HG02610 (cell line): ENCODE data around the gene ARMC9.

ENCODE experiments used
- ATAC-seq: cut with Tn5 transposase; IDR thresholded peaks from one replicate; pipeline ENCODE4 v1.9.1; 2021; ENCODE audit warnings: mild to moderate bottlenecking, moderate library complexity; ENCODE audit not compliant: unreplicated experiment

Gene ARMC9

DNA sequence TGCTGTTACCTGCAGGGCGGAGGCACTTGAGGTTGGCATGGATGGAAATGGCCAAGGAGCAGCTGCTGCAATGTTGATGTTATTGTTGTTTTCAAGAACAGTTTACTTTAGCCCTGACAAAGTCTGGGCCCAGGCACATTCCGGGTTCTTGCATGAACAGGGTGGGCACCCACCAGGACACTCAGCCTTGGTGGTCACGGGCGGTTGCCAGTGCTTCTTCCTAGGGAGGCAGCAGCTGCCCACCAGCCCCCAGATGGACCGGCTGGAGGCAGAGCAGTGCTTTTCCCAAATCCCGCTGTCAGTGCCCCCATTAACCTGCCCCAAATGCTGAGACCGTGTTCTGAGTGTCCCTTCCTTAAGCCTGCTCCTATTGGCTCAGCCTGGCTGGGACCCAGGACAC lies 158.6 kb downstream of the ARMC9 start:
- no peak for ATAC-seq

DNA sequence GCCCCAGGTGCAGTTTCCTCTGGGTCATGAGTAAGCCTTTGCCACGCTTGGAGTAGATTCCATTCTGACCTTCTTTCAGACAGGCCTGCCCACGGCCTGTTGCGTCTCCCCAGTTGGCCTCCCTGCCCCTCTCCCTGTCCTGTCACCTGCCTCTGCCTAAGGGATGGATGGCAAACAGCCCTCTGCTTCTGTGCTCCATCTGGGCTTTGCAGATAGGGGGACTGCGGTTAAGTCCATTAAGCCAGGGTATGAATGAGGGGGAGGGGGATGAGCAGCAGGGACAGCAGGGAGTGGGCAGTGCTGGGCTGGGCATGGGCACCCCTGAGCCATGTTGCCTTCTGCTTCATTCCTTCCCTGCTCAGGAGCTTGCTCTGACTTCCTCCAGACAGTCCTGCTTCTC lies 159.5 kb downstream of the ARMC9 start:
- no peak for ATAC-seq

DNA sequence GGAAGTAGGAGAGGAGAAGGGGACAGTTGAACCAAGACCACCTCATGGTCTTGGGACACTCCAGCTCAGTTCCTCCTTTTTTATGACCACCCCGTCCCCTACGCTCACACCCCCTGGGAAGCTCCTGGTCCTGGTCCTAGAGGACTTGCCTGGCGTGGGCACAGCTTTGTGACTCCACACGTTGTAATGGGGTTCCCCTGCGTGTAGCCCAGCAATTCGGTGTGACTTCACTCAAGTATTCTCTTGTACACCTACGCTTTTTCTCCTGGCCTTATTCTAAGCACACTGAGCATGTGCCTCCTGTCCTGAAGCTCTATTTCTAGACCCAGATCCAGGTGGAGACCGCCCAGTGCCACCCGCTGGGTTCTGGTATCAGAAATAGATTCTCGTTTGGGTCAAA lies 161.0 kb downstream of the ARMC9 start:
- ATAC-seq = no peak

DNA sequence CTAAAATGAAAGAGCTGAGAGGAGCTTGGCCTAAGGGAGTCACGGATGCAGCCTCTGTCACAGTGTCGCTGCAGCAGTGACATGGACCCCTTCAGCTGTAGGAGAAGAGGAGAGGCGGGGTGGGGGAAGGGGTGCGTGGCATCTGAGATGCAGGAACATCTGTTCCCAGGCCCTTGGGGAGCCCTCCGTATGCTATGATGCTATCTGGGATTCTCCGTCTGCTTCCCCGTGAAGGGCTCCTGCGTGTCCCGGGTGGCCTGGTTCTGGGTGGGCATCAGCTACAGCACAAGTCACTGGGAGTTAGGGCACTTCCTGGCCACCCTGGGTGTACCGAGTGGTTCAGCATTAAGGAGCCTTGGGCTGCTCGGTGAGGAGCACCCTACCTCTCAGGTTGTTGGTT lies 161.5 kb downstream of the ARMC9 start:
- no peak for ATAC-seq

DNA sequence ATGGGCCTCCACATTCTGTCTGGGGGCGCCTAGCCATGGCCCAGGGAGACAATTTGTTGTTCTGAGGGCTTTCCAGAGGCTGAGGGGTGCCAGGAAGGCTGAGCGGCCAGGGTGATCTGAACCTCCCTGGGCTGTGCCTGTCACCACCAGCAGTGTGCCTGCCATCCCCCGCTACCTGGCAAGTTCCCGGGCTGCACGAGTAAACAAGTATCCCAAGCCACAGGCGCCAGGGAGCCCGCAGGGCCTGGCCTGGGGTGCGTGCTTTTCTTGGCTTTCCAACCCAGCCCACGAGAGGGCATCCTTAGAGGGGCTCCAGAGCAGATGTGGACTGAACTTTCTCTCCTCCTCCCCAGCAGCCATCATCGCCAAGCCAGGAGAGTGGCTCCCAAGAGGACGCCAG lies 162.0 kb downstream of the ARMC9 start:
- no peak for ATAC-seq

DNA sequence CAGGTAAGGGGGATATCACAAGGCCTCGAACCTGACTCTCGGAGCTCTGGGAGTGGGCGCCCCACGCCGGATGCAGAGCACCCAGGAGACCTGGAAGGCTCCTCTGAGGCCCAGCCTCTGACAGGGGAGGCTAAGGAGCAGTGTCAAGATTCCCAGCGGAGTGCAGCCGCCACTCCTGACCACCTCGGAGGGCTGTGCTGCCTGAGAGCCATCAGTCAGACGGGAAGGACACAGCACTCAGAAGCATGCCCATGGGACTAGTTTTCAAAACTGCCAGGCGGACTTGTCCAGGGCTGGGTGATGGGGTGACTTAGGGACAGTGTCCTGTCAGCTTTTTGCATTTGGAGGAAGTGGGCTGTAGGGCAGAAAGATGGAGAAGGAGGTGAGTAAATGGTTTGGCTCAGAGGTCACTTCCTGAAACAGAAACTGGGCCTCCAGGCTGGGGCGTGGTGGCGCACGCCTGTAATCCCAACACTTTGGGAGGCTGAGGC lies 162.5 kb downstream of the ARMC9 start:
- ATAC-seq = no peak

DNA sequence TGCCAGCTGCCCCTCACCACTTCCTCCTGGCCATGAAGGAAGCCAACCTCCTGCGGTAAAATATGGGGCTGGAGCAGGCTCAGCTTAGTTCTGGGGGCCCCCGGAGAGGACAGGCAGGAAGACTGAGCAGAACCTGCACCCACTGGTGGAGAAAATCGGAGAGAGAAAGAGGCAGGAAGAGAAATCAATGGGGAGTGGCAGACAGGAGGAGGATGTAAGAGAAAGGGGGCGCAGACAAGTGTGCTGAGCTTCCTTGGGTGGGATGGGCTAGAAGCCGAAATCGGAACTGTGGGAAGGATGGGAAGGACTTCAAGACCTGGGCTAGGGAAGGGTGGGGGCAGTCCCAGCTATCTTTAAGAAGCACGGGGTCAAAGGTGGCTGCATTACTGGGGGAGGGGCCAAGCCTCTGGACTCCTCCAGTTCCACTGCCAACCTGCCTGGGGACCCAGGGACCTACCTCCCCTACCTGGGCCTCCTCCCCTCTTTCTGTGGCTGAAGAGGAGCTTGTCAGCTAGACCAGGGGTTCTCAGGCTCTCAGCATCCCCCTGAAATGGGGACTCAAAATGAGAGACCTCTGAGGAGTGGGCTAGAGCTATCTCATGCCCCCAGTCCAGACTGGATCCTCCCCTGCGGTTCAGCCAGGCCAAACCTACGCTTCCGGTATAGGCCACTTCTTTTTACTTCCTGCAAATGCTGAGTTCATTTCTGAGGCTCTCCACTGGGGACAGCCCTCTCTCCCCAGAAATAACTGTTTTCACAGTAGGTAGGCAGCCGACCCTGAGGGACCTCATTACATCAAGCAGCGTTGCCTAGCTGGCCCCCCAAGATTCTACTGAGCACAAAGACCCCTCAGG lies 163.5 kb downstream of the ARMC9 start:
- peak; percentile 77 for ATAC-seq

DNA sequence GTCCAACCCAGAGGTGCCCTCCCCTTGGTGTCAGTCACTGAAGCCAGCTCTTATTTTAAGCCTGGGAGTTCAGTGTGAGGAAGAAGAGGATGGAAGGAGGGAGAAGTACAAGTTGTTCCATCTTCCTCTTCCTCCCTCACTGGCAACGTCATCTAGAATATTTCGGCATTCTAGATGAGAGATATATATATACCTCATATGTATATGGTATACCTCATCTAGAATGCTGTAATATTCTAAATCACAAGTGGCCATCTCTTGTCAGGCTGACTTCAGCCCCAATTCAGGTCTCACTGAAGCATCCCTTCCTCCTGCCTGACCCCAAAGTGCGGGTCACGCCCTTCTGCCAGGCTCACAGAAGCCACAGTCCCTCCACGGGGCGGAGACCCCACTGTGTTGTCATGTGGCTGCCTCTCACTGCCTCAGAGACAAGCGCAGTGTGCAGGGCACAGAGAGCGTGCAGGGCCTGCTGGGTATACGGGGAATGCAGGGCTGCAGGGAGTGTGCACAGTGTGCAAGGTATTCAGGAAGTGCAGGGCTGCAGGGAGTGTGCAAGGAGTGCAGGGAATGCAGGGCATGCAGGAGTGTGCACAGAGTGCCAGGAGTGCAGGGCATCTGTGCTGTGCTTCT lies 164.2 kb downstream of the ARMC9 start:
- ATAC-seq = no peak

DNA sequence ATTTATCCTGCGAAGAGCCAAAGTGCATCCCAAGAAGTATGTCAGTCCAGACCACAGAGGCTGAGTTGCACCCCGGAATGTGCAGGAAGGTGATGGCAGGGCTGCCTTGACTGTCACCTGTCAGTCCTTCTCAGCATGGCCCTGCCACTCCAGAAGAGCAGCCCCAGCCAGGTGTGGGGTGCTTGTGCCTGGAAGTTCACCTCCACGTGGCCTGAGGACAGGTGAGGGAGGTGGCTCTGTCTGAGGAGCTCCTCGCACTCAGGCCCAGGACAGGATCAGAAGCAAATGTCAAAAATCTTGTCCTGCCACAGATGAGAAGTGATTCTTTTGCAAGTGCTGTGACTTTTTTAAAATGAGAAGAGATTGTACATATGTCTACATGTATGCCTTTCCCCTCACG lies 165.6 kb downstream of the ARMC9 start:
- no peak for ATAC-seq

DNA sequence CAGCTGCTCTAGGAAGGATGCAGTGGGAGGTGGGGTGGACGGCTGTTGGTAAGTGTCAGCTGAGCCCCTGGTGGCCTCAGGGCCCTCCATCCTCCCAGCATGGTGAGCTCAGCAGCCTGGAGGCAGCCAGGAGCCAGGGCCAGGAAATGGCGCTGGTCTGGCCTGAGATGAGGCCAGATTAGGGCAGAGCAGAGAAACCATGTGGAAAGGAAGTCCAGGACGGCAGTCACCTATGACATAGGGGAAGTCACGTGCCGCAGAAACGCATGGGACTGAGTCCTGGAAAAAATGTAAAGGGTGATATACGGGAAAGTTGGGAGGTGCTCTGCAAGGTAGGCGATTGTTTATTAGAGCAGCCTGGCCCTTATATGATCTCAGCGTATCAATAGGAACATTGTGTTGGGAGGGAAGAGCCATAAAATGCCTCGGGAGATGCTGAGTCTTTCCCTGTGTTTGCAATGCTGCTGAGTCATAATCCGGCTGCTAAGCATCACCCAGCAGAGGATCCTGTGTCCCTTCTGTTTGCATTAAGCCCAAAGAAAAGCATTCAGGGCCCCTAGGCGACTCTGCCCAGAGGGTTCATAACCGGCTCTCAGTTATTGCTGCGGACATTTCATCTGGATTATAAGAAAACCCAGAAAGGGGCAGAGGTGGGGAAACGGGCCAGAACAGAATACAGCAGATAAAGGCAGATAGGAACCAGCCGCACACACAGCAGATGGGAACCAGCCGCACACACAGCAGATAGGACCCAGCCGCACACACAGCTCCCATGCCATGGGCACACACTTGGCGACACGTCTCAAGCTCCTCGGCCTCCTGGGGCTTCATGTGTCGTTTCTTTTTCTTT lies 166.8 kb downstream of the ARMC9 start:
- no peak for ATAC-seq

DNA sequence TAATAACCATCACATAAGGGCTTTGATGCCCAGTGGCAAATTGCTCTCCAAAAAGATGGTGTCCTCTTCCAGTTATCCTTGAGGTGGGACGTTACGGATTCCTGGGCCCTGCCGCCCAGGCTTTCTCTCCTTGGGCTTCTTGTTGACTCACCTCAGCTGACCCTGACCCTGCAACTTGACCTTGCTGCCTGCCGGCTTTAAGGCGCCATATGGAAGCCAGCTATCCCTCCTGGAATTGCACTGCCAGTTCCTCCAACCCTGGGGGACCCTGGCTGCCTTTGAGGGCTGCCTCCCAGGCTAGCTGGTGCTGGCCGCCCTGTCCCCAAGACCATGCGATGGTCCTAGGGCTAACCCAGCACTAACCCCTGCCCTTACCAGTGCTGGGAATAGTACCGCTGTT lies 168.7 kb downstream of the ARMC9 start:
- no peak for ATAC-seq

DNA sequence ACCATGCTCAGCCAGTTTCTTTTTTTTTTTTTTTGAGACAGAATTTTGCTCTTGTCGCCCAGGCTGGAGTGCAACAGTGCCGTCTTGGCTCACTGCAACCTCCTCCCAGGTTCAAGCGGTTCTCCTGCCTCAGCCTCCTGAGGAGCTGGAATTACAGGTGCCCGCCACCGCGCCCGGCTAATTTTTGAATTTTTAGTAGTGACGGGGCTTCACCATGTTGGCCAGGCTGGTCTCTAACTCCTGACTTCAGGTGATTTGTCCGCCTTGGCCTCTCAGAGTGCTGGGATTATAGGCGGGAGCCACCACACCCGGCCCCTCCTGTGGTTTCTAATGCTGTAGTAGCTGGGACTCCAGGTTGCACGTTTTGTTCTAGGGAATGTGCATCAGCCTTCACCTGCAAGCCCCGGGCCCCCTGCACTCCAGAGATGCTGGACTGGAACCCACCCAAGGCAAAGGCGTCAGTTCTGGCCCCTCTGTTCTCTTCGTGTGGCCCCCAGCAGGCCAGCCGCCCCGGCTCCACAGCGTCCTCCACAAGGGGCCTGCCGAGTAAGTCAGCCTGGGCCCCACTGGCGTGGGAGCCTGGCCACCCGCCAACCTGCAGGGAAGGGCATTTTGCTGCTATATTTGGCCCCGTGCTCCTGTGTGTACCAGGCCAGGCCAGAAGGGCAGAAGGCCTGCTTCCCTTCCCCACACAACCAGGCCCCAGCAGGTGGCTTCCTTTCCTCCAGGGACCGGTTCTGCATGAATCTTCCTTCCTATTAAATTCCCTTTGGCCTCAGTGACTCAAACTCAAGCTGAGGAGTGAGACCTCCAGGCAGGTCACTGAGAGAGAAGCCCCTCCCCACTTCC lies 171.4 kb downstream of the ARMC9 start:
- ATAC-seq = no peak

DNA sequence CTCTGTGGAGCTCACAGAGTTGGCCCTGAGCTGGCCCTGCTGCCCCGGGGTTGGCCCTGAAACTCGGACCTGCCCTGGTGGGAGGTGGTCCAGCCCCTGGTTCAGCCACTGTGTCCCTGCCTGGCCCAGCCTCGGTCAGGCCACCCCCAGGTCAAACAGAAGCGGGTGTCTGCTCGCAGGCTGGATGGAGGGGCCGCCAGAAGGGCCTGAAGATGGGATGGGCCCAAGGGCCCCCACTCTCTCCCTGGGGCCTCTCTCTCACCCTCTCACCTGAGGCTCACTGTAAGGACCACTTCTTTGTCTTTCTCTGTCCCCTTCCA lies 172.0 kb downstream of the ARMC9 start:
- ATAC-seq = no peak

DNA sequence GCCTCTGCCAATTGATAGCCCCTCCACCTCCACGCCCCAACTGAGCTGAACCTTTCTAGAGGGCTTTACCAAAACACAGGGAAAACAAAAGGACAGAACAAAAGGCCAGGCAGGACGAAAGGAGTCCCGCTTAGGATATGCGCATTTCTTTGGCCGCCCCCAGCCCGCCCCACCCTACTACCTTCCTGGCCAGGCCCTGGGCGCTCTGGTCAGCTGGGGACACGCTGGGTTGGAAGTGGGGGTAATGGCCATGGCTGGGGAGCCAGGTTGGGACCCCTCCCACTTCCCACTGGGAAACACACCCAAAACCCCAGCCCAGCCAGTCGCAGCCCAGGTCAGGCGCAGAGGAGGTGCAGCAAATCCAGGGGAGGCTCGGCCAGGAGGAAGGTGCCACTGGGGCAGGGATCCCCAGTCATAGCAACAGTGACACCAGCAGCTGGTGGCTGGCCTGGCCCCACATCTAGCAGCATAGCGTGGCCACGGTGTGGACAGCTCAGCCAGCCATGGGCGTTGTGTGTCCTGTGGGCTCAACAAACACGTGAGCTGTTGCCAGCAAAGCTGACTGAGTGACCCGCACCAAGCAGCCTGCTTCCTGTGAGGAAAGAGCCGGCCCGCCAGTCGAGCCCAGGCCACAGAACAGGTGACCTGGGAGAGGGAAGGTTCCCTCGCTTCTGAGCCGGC lies 172.5 kb downstream of the ARMC9 start:
- no peak for ATAC-seq

DNA sequence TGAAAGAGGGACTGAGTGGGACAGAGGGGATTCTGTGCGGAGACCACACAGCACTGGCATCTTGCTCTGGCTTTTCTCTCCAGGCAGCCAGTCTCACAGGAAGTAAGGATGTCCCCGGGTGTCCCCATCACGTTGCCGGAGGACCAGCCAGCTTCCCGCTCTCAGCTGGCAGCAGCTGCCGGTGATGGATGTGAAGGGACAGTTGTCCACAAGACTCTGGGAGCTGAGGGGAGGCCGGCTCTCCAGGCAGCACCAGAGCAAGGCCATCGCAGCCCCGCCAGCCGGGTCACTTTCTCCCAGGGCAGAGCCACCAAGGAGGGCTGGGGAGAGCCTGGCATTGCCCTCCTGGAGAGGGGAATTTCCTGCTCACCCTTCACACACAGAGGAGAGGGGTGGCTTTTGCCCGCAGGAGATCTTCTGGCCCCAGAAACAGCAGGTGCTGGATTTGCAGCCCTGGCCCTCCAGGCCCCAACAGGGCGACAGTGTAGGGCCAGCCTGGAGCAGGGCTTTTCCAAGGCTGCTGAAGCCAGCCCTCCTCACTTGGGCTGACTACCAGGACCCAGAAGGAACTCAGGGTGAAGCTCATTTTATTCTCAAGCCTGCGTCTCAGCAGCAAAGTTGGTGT lies 173.1 kb downstream of the ARMC9 start:
- no peak for ATAC-seq

DNA sequence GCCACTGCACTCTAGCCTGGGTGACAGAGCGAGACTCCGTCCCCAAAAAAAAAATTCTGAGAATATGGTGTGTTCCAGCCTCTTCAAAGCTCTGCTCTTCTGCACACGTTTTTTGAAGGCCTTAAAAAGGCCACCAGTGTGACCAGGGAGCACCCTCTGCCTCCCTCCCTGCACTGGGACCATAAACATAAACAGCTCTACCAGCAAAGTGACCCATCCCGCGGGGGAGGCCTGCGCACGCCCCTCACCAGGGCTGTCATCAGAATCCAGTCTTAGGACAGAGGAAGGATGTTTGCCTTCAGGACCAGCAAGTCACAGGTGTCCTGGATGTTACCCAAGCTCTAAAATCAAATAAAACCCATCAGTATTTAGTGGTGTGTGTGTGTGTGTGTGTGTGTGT lies 173.9 kb downstream of the ARMC9 start:
- no peak for ATAC-seq

DNA sequence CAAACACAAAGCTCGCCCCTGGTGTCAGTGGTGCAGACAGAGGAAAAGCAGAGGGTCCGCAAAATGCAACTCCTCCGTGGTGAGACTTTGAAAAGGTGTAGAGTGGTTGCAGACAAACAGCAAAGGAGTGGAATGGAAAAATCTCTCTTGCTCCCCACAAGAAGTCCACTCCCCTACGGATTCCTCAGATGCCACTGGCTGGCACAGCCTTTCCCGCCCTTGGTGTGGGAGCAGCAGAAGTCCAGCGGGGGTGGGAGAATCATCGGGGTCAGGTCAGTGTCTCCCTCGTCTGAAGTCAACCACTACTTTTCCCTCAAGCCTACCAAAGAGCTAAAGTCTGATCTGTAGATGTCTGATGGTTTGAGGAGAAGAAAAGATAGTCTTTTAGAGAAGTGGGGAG lies 174.8 kb downstream of the ARMC9 start:
- ATAC-seq = no peak

DNA sequence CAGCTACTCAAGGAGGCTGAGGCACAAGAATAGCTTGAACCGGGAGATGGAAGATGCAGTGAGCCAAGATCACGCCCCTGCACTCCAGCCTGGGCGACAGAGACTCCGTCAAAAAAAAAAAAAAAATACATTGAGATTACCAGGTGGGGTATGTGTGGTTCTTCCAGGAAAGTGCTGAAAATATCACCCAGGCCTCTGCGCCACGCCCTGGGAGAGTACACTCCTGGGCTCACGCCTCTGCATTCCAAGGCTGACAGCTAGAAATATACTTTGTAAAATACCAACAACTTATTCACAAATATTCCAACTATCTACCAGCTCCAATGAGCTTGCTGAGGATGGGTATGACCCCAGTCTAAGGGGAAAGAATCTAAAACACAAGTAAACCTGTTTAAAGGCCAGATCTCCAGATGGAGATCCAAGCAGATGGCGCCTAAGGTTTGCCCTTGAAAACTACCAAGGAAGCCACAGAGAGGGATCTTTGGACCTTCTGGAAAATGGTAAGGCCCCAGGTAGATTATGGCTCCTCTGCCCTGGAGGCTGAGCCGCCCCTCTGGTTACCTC lies 175.4 kb downstream of the ARMC9 start:
- no peak for ATAC-seq

DNA sequence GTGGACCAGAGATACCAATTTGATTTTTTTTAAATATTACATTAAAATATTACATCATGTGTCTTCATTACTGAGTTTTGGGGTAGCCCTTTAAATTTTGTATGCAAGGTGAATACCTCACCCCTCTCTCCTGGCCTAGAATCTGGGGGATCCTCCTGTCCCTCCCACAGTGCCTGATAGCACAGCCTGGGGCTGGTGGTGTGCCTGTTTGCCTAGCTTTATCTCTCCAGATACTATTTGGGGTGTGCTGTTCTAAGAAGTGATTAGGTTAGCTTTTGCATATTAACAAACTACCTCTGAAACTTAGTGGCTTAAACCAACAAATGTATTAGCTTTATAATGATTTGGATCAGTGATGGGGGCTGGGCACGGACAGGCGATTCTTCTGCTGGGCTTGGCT lies 176.3 kb downstream of the ARMC9 start:
- ATAC-seq = no peak
